DND-41 (cell line): ENCODE measurements around the gene LPCAT3.
A peak's percentile ranks its signal among the peaks of the same experiment; 100 is the strongest.

Experiments used
- ATAC-seq: fragments of 200-7000 bp; cut with Tn5 transposase; 3 replicates; pipeline ENCODE4 v1.9.1; 2021; ENCODE audit warnings: low read depth; ENCODE audit not compliant: insufficient read depth
- DNase-seq: peaks from one replicate; pipeline ENCODE4 v3.0.0-alpha.2; 2020
- H2AFZ ChIP-seq: 2 replicates; pipeline ENCODE4 v1.6.0; 2012; ENCODE audit warnings: low read depth, low read length
- H3K27ac ChIP-seq: 2 replicates; pipeline ENCODE4 v1.5.1; 2012; ENCODE audit warnings: low read length, inconsistent platforms
- H3K27me3 ChIP-seq: fragments of 200-600 bp; sonication (generic); 2 replicates; pipeline ENCODE4 v1.6.0; 2012; ENCODE audit warnings: low read length, mild to moderate bottlenecking, inconsistent platforms; ENCODE audit not compliant: insufficient read depth, poor library complexity
- H3K36me3 ChIP-seq: 2 replicates; pipeline ENCODE4 v1.5.1; 2012; ENCODE audit warnings: low read length, inconsistent platforms; ENCODE audit not compliant: insufficient read depth
- H3K4me1 ChIP-seq: 2 replicates; pipeline ENCODE4 v1.5.1; 2012; ENCODE audit warnings: mild to moderate bottlenecking, low read length; ENCODE audit not compliant: insufficient read depth
- H3K4me2 ChIP-seq: 2 replicates; pipeline ENCODE4 v1.6.0; 2012; ENCODE audit warnings: mild to moderate bottlenecking, moderate library complexity, low read length, inconsistent platforms; ENCODE audit not compliant: insufficient read depth
- H3K4me3 ChIP-seq, 2 experiments: fragments of 200-600 bp in 1 of 2; shearing (Covaris generic) in 1 of 2; 2 replicates each; pipeline ENCODE4 v1.5.1; 2012 to 2016; ENCODE audit warnings: inconsistent platforms in 2 of 2, low read length in 2 of 2, mild to moderate bottlenecking in 2 of 2, low read depth in 1 of 2, moderate library complexity in 1 of 2
- H3K79me2 ChIP-seq: 2 replicates; pipeline ENCODE4 v1.6.0; 2012; ENCODE audit warnings: low read length, inconsistent platforms; ENCODE audit not compliant: insufficient read depth
- H3K9ac ChIP-seq: 2 replicates; pipeline ENCODE4 v1.6.0; 2012; ENCODE audit warnings: low read depth, mild to moderate bottlenecking, inconsistent platforms, low read length, moderate library complexity
- H3K9me3 ChIP-seq: 2 replicates; pipeline ENCODE4 v1.5.1; 2012; ENCODE audit warnings: low read length, moderate library complexity, mild to moderate bottlenecking, inconsistent platforms; ENCODE audit not compliant: insufficient read depth, severe bottlenecking
- H4K20me1 ChIP-seq: 2 replicates; pipeline ENCODE4 v1.6.0; 2012; ENCODE audit warnings: low read length; ENCODE audit not compliant: insufficient read depth
- EZH2 ChIP-seq: IDR thresholded peaks from 3 replicates; pipeline ENCODE4 v1.6.1; 2012; ENCODE audit warnings: borderline replicate concordance, low read depth, mild to moderate bottlenecking, moderate library complexity, low read length, inconsistent platforms; ENCODE audit not compliant: severe bottlenecking
- TF ChIP-seq, protein P1 (sequence below): IDR thresholded peaks from 2 replicates; pipeline ENCODE4 v1.5.1; 2012; ENCODE audit warnings: borderline replicate concordance, low read length, moderate library complexity, mild to moderate bottlenecking; ENCODE audit not compliant: poor library complexity, severe bottlenecking; ENCODE audit errors: extremely low read depth

The LPCAT3 gene

DNA sequence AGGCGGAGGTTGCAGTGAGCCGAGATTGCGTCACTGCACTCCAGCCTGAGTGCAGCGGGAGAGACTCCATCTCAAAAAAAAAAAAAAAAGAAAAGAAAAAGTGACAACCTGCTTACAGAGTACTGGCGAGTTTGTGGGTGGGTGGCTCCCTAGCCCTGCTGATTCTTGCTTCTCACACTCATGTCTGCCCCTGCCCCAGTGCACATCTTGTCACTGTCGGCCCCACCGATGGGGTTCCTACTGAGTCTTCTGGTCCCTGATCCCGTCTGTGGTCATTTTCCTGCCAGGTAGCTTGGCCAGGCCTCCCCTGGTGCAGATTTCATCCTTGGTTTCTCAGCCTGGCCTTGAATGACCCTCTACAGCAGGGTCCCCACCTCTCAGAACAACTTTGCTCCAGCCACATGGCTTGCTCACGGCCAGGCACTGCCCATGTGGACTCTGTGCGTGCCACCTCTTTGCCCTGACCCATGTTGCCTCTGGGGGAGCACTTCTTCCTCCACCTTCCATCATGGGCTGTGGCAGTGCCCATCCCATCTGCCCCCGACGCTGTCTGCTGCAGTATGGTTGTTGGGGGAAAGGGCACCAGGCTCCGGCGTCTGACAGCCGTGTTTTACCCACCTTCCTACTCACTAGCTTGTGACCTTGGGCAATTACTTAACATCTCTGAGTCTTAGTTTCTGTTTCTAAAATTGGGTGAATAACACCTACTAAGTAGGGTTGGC, 69.2 kb downstream of the LPCAT3 start:
- H4K20me1 ChIP-seq: no peaks in the 10 kb centered on the region
- no peak overlapping the region for H2AFZ ChIP-seq
- H3K9me3 ChIP-seq: no peaks in the 10 kb centered on the region
- DNase-seq (no peak), ATAC-seq (no peak)
- H3K27me3 ChIP-seq: no peaks in the 10 kb centered on the region
- no peak overlapping the region for H3K4me3 ChIP-seq
- H3K27ac ChIP-seq: no peak overlapping the region
- no peak overlapping the region for H3K4me2 ChIP-seq
- H3K79me2 ChIP-seq: peaks cover 11% of the 10 kb centered on the region
- no peak overlapping the region for H3K9ac ChIP-seq
- H3K36me3 ChIP-seq: peaks cover 21% of the 10 kb centered on the region
- TF ChIP-seq EZH2: no peak
- TF ChIP-seq, protein P1, sequence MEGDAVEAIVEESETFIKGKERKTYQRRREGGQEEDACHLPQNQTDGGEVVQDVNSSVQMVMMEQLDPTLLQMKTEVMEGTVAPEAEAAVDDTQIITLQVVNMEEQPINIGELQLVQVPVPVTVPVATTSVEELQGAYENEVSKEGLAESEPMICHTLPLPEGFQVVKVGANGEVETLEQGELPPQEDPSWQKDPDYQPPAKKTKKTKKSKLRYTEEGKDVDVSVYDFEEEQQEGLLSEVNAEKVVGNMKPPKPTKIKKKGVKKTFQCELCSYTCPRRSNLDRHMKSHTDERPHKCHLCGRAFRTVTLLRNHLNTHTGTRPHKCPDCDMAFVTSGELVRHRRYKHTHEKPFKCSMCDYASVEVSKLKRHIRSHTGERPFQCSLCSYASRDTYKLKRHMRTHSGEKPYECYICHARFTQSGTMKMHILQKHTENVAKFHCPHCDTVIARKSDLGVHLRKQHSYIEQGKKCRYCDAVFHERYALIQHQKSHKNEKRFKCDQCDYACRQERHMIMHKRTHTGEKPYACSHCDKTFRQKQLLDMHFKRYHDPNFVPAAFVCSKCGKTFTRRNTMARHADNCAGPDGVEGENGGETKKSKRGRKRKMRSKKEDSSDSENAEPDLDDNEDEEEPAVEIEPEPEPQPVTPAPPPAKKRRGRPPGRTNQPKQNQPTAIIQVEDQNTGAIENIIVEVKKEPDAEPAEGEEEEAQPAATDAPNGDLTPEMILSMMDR: peak; percentile 30
- peaks cover 51% of the 10 kb centered on the region for H3K4me1 ChIP-seq

GRCh38 chr12:6947615-6948014, 70.7 kb downstream of the LPCAT3 start:
- H2AFZ ChIP-seq: no peak overlapping the region
- no peaks in the 10 kb centered on the region for H4K20me1 ChIP-seq
- H3K4me2 ChIP-seq: no peak overlapping the region
- no peak for DNase-seq
- TF ChIP-seq, protein P1: no peak
- no peak for TF ChIP-seq EZH2
- no peak overlapping the region for H3K4me3 ChIP-seq
- H3K9me3 ChIP-seq: no peaks in the 10 kb centered on the region
- no peak for ATAC-seq
- peaks cover 51% of the 10 kb centered on the region for H3K4me1 ChIP-seq
- no peak overlapping the region for H3K27ac ChIP-seq
- peaks cover 21% of the 10 kb centered on the region for H3K36me3 ChIP-seq
- no peaks in the 10 kb centered on the region for H3K27me3 ChIP-seq
- H3K79me2 ChIP-seq: peaks cover 11% of the 10 kb centered on the region
- no peak overlapping the region for H3K9ac ChIP-seq

DNA sequence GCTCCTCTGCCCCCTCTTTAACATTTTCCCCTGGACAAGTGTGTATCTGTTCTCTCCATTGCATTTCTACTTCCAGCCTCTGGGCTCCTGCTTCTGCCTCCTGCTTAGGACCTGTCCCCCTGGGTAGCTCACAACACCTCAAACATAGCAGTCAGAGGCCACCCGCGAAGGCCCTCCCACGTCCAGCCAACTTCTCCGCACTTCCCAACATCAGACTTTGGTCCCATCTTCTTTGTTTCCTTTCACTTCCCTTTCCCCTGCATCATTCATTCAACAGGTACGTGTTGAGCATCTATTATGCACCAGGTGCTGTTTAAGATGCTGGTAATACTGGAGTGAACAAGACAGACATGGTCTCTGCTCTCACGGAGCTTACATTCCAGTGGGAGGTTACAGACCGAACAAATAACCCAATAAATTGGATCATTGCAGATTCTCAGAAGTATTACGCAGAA, 71.3 kb downstream of the LPCAT3 start:
- no peak overlapping the region for H3K27ac ChIP-seq
- H4K20me1 ChIP-seq: no peaks in the 10 kb centered on the region
- DNase-seq (no peak), ATAC-seq (no peak)
- peaks cover 54% of the 10 kb centered on the region for H3K4me1 ChIP-seq
- peaks cover 11% of the 10 kb centered on the region for H3K79me2 ChIP-seq
- no peak overlapping the region for H3K4me3 ChIP-seq
- TF ChIP-seq EZH2: no peak
- TF ChIP-seq, protein P1: no peak
- H3K27me3 ChIP-seq: no peaks in the 10 kb centered on the region
- H3K9ac ChIP-seq: no peak overlapping the region
- peaks cover 21% of the 10 kb centered on the region for H3K36me3 ChIP-seq
- H3K4me2 ChIP-seq: no peak overlapping the region
- no peaks in the 10 kb centered on the region for H3K9me3 ChIP-seq
- no peak overlapping the region for H2AFZ ChIP-seq
